Measurements from ENCODE around the gene TOLLIP.

DNA sequence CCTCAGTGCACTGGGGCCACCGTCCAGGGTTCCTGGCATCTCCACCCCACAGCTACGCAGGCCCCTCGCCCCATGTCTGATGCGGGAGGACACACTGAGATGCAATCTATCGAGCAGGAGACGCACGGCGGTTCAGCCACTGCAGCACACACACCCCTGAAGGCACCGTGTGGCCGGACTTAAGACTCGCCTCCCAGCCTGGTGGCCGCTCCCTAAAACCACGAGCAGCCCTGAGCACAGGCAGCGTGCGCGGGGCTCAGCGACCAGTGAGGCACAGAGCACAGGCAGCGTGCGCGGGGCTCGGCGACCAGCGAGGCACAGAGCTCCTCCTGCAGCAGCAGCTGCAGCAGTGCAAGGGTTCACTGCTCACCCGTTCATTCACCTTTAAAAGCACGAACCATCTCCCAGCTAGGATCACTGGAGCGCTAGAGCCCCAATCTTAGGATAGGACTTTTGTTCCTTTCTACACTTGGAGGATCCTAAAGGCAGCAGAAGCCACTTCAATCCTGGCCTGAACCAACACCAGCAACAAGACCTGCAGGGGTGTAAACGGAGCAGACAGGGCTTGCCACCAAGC is 31.4 kb downstream of the TOLLIP start:
- TF ChIP-seq, protein P1, sequence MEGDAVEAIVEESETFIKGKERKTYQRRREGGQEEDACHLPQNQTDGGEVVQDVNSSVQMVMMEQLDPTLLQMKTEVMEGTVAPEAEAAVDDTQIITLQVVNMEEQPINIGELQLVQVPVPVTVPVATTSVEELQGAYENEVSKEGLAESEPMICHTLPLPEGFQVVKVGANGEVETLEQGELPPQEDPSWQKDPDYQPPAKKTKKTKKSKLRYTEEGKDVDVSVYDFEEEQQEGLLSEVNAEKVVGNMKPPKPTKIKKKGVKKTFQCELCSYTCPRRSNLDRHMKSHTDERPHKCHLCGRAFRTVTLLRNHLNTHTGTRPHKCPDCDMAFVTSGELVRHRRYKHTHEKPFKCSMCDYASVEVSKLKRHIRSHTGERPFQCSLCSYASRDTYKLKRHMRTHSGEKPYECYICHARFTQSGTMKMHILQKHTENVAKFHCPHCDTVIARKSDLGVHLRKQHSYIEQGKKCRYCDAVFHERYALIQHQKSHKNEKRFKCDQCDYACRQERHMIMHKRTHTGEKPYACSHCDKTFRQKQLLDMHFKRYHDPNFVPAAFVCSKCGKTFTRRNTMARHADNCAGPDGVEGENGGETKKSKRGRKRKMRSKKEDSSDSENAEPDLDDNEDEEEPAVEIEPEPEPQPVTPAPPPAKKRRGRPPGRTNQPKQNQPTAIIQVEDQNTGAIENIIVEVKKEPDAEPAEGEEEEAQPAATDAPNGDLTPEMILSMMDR (IDR thresholded peaks at IDR 0.05), result no peak
- TF ChIP-seq POLR2A (IDR thresholded peaks at IDR 0.05) (no peak), EP300 (IDR thresholded peaks at IDR 0.05) (no peak)

Measured in ovary (tissue), 3 donors.